Brain pericyte (primary cell): Measurements from ENCODE around the gene TYMP.

Experiments
- DNase-seq: peaks from one replicate; pipeline ENCODE4 v3.0.0-alpha.2; 2012; ENCODE audit warnings: low read depth, low spot score

Gene TYMP

DNA sequence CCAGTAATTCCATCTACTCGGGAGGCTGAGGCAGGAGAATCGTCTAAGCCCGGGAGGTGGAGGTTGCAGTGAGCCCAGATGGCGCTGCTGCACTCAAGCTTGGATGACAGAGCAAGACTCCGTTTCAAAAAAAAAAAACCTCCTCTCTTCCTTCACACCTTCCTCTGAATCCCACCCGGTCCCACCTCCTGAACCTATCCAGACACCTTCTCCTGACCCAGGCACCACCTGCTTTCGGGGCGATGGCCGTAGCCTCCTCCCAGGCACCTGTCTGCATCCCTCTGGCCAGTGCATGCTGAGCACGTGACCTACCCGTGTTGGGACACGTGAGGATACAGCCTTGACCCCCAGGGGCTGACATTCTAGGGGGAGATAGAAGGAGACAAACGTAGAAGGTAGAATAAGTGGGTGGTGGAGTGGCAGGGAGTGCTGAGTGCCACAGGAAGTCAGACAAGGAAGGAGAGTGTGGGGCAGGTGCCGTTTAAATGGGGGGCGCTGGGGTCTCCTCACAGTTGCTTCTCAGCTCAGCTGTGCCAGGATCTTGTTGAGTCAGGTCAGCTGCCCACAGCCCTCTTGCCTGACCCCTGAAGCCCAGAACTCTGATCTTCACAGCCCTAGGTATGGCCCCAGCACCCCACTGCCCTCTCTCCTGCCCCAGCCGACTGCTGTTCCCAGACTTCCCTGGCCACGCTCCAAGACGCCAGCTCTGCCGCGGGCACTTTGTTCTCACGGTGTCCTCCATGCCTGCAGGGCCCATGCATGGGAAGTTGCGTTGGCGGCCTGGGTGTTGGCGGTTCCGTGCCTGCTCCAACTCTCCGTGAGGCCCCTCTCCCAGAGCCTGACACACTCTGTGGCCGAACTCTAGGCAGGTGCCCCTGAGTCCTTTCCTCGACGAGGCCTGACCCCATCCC, 44.3 kb downstream of the TYMP start:
- no peak for DNase-seq

- no peak for DNase-seq
These were observed 45.6 kb downstream of the TYMP start for GRCh38 chr22:50483977-50484853.

DNA sequence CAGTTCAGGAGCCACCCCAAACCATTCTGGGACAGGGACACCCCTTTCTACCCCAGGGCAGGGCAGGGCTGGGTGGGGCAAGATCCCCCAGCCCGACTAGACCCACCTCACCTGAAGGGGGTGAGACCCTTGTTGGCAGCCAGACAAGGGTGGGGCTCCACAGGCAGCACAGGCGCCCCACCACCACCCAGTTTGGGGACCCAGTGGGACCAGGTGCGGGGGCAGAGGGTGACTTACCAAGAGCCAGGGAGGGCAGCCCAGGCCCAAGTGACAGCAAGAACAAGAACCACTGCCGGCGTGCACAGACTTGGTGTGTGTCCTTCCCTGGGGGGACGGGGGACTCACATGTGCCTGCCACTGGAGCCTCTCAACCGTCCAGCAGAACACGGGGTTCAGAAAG, 46.3 kb downstream of the TYMP start:
- DNase-seq = no peak

GRCh38 chr22:50483106-50483505, 46.7 kb downstream of the TYMP start:
- no peak for DNase-seq

GRCh38 chr22:50482107-50483074, 47.4 kb downstream of the TYMP start:
- DNase-seq = no peak

- DNase-seq = no peak
These were observed 48.2 kb downstream of the TYMP start, which contains the start of gene ADM2 for GRCh38 chr22:50481440-50482106. ADM2 (plus strand) TSS chr22:50481543; CDS start chr22:50481848, 305 bp downstream.

DNA sequence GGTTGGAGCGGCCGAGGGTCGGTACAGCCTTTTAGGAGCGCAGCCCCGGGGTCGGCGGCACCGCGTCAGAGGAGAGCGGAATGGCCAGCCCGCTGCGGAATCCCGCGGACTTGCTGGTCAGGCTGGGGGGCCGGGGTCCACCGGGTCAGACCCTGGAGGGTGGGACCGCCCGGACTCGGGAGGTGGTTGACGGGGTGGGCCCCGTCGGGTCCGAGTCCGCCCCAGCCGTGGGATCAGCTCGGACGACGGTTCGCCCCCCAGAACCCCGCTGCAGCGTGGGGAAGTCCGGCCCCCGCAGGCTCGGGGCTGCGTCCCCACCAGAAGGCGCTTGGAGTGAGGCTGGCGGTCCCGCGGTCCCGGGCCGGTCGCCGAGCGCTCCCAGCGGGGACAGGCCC, 48.8 kb downstream of the TYMP start:
- DNase-seq = no peak

DNA sequence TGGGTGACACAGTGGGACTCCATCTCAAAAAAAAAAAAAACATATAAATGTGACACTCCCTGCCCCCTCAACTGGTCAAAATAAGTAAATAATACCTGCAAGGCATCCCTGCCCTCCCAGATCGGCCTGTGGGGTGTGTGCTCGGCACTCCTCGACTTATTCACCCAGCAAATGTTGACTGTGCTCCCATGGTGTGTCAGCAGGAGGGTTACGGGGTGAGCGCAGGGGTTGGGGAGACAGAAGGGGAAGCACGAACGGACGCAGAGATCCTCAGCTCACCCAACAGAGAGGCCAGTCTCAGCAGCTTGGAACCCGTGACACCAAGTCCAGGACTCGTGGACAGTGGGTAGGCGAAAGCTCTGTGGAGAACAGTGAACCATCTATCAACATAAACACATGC, 50.1 kb downstream of the TYMP start:
- no peak for DNase-seq

GRCh38 chr22:50477923-50478322, 51.9 kb downstream of the TYMP start:
- no peak for DNase-seq

- no peak for DNase-seq
These were observed 52.9 kb downstream of the TYMP start for GRCh38 chr22:50476868-50477267.
